ENCODE results near the gene PHAX.
"Not testable (repeated sequence)": the region's sequence is repeated elsewhere in the genome, so short reads cannot be mapped to it uniquely, and the experiment has no call there.

DNA sequence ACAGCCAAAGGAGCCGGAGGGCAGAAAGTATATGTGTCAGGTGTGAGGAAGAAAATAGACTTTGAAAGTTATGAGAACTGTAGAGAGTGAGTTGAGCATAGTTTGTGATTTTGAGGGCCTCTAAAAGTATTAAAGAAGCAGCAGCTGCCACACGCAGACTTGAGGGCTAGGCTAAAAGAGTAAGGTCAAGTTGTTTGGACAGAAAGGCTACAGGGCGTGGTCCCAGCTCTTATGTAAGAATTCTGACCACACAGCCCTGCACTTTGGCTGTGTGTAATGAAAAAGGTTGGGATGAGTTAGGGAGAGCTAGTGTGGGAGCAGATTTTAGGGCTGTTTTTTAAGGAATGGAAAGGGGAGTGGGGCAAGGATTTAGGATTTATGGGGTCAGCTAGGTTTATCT is 70.9 kb downstream of the PHAX start:
- TF ChIP-seq, protein P1, sequence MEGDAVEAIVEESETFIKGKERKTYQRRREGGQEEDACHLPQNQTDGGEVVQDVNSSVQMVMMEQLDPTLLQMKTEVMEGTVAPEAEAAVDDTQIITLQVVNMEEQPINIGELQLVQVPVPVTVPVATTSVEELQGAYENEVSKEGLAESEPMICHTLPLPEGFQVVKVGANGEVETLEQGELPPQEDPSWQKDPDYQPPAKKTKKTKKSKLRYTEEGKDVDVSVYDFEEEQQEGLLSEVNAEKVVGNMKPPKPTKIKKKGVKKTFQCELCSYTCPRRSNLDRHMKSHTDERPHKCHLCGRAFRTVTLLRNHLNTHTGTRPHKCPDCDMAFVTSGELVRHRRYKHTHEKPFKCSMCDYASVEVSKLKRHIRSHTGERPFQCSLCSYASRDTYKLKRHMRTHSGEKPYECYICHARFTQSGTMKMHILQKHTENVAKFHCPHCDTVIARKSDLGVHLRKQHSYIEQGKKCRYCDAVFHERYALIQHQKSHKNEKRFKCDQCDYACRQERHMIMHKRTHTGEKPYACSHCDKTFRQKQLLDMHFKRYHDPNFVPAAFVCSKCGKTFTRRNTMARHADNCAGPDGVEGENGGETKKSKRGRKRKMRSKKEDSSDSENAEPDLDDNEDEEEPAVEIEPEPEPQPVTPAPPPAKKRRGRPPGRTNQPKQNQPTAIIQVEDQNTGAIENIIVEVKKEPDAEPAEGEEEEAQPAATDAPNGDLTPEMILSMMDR (IDR thresholded peaks at IDR 0.05) = not testable (repeated sequence)
- not testable (repeated sequence) for TF ChIP-seq POLR2A (IDR thresholded peaks at IDR 0.05)

Data from right lobe of liver (tissue), 4 donors.